SK-N-MC (cell line): ENCODE measurements around the gene HBG2.

Experiments used
- EZH2 ChIP-seq: fragments of 200-600 bp; sonication (generic); IDR thresholded peaks from one replicate; pipeline ENCODE4 v1.6.1; 2017; ENCODE audit warnings: antibody characterized with exemption
- POLR2AphosphoS5 ChIP-seq: IDR thresholded peaks from 2 replicates; pipeline ENCODE4 v1.6.1; 2012; ENCODE audit warnings: mild to moderate bottlenecking, low read depth, low read length, borderline replicate concordance

- TF ChIP-seq EZH2 = no peak
- no peak for TF ChIP-seq POLR2AphosphoS5
These were observed 27.0 kb upstream of the HBG2 start for GRCh38 chr11:5281596-5281995.
